Measurements from ENCODE around the gene MACC1.

- TF ChIP-seq CTCF (IDR thresholded peaks at IDR 0.05) (no peak), POLR2A (IDR thresholded peaks at IDR 0.05) (no peak)
Observed at GRCh38 chr7:20141002-20141345, 76.2 kb downstream of the MACC1 start.
